ENCODE data around the gene MAP1LC3A.

- TF ChIP-seq TAF1 (IDR thresholded peaks at IDR 0.05; ENCODE audit: borderline replicate concordance, low read depth, low read length): no peak
- no peak for TF ChIP-seq POLR2A (IDR thresholded peaks at IDR 0.05; ENCODE audit: low read depth, low read length)
- TF ChIP-seq POLR2AphosphoS5 (IDR thresholded peaks at IDR 0.05; ENCODE audit: low read depth, low read length): no peak
Measured at GRCh38 chr20:34542439-34542838, 16.1 kb upstream of the MAP1LC3A start.
